HL-60/S4 treated with retinoic acid at 250 ng/mL for 4 days and 3 days (cell line): ENCODE data around the gene STATH.
"Not testable (repeated sequence)": the region's sequence is repeated elsewhere in the genome, so short reads cannot be mapped to it uniquely, and the experiment has no call there.

Experiments
- in situ Hi-C: fragments of 300-500 bp; cut with MboI; formaldehyde crosslinking; loops from 2 replicates; pipeline ENCODE4 v1.7.0; 2022; ENCODE audit warnings: low sequenced_read_pairs

STATH gene

GRCh38 chr4:69995526-69996016, at the start of gene STATH:
TSS of gene STATH (plus strand) at chr4:69995966. CDS start at chr4:69998438, 2,472 bp downstream.
- in situ Hi-C loops = no loop called here

GRCh38 chr4:69951602-69952001, 44.2 kb upstream of the STATH start:
- in situ Hi-C loops = no loop called here

GRCh38 chr4:69957209-69957608, 38.6 kb upstream of the STATH start:
- in situ Hi-C loops = no loop called here

GRCh38 chr4:69965628-69966027, 30.1 kb upstream of the STATH start, which contains the start of gene CSN2:
TSS of gene CSN2 (minus strand) at chr4:69965728. CDS start at chr4:69960995, 4,733 bp downstream.
- in situ Hi-C loops = no loop called here

- in situ Hi-C loops = no loop called here
Observed at GRCh38 chr4:69970071-69970470, 25.7 kb upstream of the STATH start.

- in situ Hi-C loops = no loop called here
Observed at GRCh38 chr4:69974631-69975030, 21.1 kb upstream of the STATH start.

GRCh38 chr4:69977582-69977981, 18.2 kb upstream of the STATH start:
- in situ Hi-C loops = no loop called here

GRCh38 chr4:69984030-69984443, 11.7 kb upstream of the STATH start:
- in situ Hi-C loops = no loop called here

- in situ Hi-C loops = no loop called here
Observed at GRCh38 chr4:69986663-69987062, 9.1 kb upstream of the STATH start.

GRCh38 chr4:69991016-69991415, 4.8 kb upstream of the STATH start:
- in situ Hi-C loops = no loop called here

- in situ Hi-C loops = no loop called here
Observed at GRCh38 chr4:69994782-69995181, 984 bp upstream of the STATH start.

GRCh38 chr4:69999420-69999819, 3.7 kb downstream of the STATH start:
- in situ Hi-C loops = no loop called here

GRCh38 chr4:70000711-70001110, 4.9 kb downstream of the STATH start:
- in situ Hi-C loops = no loop called here

- in situ Hi-C loops = no loop called here
Observed at GRCh38 chr4:70002507-70002906, 6.7 kb downstream of the STATH start.

- in situ Hi-C loops = no loop called here
Observed at GRCh38 chr4:70008771-70009170, 13.0 kb downstream of the STATH start.

- in situ Hi-C loops = not testable (repeated sequence)
Observed at GRCh38 chr4:70019006-70019405, 23.2 kb downstream of the STATH start.

- in situ Hi-C loops = no loop called here
Observed at GRCh38 chr4:70023218-70023617, 27.5 kb downstream of the STATH start.

- in situ Hi-C loops = no loop called here
Observed at GRCh38 chr4:70027011-70027410, 31.2 kb downstream of the STATH start.

- in situ Hi-C loops = not testable (repeated sequence)
Observed at GRCh38 chr4:70028159-70028558, 32.4 kb downstream of the STATH start, which contains the start of gene HTN3. TSS of gene HTN3 (plus strand) at chr4:70028459. CDS start at chr4:70030741, 2,282 bp downstream.

GRCh38 chr4:70037559-70037958, 41.8 kb downstream of the STATH start:
- in situ Hi-C loops = not testable (repeated sequence)

GRCh38 chr4:70039928-70040327, 44.2 kb downstream of the STATH start:
- in situ Hi-C loops = not testable (repeated sequence)

GRCh38 chr4:70041652-70042286, 46.0 kb downstream of the STATH start:
- in situ Hi-C loops = no loop called here

- in situ Hi-C loops = not testable (repeated sequence)
Observed at GRCh38 chr4:70050138-70050537, 54.4 kb downstream of the STATH start, which contains the start of gene HTN1. TSS of gene HTN1 (plus strand) at chr4:70050438. CDS start at chr4:70053077, 2,639 bp downstream.
